ENCODE data around the gene TSPAN32.
"Not testable (repeated sequence)": the region's sequence is repeated elsewhere in the genome, so short reads cannot be mapped to it uniquely, and the experiment has no call there.

Gene TSPAN32

DNA sequence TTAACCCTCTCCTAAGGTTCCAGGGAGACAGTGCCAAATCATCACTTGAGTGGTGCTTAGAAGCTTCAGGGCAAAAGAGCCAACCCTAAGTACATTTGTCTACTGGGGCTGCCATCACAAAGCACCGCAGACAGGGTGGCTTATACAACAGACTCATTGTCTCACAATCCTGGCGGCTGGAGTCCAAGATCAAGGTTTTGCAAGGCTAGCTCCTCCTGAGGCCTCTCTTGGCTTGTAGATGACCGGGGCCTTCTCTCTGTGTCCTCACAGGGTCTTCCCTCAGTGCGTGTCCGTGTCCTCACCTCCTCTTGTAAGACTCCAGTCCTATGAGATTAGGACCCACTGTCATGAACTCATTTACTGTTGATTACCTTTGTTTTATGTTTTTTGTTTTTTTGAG, 41.2 kb downstream of the TSPAN32 start:
- no peak for DNase-seq (ENCODE audit: low read depth in 2 of 2)

DNA sequence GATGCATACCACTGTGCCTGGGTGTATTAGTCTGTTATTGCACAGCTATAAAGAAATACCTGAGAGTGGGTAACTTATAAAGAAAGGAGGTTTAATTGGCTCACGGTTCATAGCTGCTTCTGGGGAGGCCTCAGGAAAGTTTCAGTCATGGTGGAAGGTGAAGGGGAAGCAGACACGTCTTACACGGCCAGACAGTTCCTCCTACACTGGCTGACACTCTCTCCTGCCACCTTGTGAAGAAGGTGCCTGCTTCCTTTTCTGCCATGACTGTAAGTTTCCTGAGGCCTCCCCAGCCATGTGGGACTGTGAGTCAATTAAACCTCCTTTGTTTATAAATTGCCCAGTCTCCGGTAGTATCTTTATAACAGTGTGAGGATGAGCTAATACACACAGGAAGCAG, 41.7 kb downstream of the TSPAN32 start:
- DNase-seq (ENCODE audit: low read depth in 2 of 2): no peak

DNA sequence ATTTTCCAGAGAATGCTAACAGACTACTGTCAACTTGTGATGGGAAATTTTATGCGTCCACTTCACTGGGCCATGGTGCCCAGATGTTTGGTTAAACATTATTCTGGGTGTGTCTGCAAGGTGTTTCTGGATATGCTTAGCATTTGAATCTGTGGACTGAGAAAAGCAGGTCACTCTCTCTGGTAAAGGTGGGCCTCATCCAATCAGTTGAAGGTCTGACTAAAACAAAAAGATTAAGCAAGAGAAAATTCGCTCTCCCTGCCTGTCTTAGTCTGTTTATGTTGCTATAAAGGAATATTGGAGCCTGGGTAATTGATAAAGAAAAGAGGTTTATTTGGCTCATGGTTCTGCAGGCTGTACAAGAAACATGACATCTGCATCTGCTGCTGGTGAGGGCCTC, 43.2 kb downstream of the TSPAN32 start:
- no peak for DNase-seq (ENCODE audit: low read depth in 2 of 2)

DNA sequence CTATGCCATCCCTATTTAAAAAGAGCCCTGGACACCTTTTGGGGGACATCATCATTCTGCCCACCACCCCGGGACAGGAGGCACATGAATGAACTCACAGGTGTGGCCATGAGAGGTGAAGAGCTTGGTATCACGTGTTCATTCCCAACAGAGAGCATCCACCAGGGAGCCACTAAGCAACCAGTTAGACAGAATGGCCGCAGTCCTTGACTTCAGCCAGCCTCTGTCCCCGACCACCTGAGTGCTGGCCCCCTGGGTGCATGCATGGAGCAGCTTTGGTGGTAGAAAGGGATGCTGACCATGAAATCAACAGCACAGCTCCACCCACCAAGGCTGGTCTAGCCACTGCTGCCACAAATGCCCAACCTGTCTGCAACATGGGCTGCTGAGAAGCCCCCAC, 44.2 kb downstream of the TSPAN32 start:
- no peak for DNase-seq (ENCODE audit: low read depth in 2 of 2)

DNA sequence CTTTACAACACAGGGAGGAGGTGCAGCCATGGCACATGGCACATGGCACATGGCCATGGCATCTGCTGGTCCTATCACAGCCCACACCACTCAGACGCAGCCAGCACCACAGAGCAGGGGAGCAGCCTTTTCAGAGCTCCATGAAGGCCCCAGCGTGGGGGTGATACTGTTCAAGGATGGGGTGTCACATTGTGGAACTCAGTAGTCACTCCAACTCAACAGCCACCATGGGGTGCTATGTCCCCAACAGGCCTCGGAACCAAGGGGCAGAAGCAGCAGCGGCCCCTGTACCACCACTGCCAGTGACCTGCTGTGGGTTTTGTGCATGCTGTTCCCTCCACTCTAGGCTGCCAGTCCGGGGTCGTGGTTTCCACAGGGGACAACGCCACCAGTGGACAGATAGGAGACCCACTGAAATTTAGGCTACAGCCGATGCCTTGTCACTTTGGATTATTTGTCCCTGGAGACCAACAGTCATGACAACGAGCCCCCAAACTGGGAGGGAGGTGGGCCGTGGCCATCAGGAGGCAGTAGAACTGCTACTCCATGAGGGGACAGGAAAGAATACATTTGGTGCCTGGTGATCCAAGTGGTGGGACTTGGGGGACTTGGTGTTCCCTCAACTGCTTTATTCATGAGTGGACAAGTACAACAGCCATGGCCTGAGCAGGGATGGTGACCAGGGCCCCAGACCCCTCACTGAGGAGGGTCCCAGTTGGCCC, 44.9 kb downstream of the TSPAN32 start:
- DNase-seq (ENCODE audit: low read depth in 2 of 2): no peak

DNA sequence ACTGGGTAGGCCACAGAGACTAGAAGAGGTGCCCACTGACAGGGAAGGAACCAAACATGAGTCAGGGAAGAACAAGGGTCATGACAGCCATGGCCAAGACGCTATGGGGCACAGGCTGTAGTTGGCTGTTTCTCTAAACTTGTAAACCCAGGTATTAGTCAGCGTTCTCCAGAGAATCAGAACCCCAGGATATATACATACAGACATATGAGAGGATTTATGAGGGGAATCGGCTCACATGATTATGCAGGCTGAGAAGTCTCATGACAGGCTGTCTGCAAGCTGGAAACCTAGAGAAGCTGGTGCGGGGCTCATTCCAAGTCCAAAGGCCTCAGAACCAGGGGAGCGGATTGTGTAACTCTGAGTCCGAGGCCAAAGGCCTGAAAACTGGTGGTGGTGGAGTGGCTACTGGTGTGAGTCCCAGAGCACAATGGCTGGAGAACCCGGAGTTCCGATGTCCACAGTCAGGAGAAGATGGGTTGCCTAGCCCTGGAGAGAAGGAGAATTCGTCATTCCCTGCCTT, 45.6 kb downstream of the TSPAN32 start:
- no peak for DNase-seq (ENCODE audit: low read depth in 2 of 2)

DNA sequence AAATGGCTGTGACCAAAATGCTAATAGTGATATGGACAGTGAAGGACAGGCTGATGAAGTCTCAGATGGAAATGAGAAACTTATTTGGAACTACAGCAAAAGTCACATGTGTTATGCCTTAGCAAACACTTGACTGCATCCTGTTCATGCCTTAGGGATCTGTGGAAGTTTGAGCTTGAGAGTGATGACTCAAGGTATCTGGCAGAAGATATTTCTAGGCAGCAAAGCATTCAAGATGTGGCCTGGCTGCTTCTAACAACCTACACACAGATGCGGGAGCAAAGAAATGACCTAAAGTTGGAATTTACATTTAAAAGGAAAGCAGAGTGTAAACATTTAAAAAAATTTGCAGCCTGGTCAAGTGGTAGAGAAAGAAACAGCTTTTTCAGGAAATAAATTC, 47.2 kb downstream of the TSPAN32 start:
- no peak for DNase-seq (ENCODE audit: low read depth in 2 of 2)

DNA sequence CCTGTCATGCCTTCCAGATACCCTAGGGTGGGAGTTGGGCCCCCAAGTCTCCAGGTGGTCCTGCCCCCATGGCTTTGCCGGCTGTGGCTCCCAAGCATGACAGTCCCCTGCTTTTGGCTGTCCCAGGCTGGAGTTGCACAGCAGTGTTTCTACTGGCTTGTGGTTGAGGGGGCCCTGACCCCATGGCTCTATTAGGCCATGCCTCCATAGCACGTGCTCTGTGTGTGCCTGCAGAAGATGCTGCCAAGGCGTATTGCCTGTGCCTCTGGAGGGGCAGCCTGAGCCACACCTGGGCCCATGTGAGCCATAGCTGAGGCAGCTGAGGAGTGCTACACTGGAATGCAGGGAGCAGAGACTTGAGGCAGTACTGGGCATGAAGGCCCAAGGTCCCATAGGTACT, 49.9 kb downstream of the TSPAN32 start:
- DNase-seq (ENCODE audit: low read depth in 2 of 2): no peak

DNA sequence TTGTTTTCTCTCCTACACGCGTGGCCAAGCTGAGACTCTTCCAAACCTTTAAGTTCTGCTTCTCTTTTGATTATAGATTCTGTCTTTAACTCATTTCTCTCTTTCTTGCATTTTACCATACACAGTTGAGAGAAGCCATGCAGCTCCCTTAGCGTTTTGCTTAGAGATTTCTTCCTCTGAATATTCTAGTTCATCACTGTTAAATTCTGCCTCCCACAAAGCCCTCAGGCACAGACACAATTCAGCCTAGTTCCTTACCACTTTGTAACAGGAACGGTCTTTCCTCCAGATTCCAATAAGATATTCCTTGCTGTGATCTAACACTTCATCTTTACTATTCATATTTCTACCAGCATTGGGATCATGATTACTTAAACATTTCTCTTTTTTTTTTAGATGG, 50.6 kb downstream of the TSPAN32 start:
- DNase-seq (ENCODE audit: low read depth in 2 of 2): no peak

DNA sequence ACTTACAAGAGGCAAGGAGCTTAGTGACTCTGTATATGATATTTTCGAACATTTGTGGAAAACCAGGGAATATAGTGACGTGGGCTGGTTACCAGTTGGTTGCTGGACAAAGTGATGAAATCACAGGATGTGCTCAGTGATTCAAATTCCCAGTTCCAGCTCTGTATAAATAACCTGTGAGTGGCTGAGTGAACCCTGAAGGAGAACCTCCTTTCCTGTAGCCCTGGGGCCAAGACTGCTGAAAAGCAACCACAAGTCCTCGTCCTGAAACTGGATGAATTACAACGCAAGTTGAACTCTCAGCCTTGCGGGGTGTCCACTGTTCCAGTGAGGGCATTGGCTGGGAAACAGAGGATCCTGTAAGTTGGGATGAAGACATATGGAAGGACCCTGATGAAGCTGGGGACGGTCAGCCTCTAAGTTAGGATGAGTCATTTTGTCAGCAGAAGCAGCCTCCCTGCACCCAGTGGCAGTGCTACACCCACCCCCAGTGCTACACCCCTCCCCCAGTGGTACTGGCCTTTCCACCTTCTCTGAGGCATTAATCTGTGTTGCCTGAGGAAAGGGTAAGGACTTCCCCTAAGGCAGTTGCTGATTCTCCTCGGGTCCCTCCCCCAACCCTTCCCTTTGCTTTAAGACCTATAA, 53.3 kb downstream of the TSPAN32 start:
- no peak for DNase-seq (ENCODE audit: low read depth in 2 of 2)

DNA sequence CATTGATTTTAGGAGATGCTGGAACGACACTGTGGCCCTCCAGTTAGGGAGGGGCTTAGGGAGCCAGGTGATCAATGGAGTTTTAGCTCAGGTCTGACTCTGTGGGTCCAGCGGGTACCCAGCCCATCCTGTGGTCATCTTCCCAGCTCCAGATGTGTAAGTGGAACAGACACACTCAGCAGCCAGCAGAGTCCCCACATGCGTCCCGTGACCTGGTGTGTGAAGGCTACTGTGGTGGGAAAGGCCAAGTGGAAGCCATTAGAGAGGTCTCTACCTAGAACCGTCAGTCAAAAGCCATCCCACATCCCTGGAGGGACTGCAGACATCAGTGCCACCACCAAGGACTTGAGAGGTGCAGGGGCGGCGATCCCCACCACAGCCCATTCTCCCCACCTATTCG, 55.4 kb downstream of the TSPAN32 start:
- DNase-seq (ENCODE audit: low read depth in 2 of 2): no peak

DNA sequence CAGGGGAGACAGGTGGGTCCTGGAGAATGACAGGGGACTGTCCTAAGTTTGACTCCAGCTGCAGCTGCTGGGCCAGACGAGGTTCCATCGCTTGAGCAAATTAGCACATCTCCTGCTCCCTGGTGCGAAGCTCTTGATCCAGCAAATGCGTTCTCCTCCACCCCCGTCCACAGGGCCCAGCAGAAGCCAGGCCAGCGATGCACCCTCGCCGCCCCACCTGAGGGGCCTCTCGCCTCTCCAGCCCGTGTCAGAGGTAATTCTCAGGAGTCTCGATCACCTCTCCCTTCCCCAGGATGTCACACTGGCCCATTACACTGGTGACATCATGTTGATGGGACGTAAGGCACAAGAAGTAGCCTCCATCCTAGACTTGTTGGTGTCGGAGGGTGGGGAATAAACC, 55.8 kb downstream of the TSPAN32 start:
- DNase-seq (ENCODE audit: low read depth in 2 of 2): not testable (repeated sequence)

DNA sequence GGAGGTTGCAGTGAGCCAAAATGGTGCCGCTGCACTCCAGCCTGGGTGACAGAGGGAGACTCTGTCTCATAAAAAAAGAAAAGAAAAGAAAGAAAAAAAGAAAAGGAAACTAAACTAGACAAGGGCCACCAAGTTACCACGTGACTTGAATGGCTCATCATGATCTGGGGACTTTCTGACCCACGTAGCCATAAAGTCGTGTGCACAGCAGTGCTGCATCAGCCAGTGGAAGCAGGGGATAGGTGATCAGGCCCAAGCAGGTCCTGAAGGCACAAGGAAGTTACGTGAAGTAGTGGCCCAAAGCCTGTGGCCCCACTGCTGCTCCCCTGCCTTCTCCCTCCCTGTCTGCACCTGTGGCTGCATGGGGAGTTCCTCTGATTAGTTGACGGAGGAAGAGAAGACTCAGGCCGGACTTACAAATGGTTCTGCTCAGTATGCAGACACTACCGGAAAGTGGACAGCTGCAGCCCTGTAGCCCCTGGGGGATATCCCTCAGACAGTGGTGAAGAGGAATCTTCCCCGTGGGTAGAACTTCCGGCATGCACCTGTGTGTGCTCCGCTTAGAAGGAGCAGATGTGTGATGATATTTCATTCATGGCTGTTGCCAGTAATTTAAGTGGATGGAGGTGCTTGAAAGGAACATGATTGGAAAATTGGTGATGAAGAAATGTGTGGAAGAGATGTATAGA, 57.1 kb downstream of the TSPAN32 start:
- DNase-seq (ENCODE audit: low read depth in 2 of 2): no peak

DNA sequence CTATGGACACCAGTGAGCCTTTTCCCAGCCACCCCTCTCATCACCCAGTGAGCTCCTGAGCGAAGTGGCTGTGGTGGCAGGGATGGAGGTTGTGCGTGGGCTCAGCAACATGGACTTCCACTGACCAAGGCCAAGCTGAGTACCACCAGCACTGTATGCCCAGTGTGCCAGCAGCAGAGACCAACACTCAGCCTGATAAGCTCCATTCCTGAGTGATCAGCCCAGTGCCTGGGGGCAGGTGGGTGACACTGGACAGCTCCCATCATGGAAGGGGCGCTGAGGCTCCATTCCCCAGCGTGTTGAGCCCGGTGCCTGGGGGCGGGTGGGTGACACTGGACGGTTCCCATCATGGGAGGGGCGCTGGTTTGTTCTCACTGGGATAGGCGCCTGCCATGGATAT, 57.7 kb downstream of the TSPAN32 start:
- DNase-seq (ENCODE audit: low read depth in 2 of 2): no peak

DNA sequence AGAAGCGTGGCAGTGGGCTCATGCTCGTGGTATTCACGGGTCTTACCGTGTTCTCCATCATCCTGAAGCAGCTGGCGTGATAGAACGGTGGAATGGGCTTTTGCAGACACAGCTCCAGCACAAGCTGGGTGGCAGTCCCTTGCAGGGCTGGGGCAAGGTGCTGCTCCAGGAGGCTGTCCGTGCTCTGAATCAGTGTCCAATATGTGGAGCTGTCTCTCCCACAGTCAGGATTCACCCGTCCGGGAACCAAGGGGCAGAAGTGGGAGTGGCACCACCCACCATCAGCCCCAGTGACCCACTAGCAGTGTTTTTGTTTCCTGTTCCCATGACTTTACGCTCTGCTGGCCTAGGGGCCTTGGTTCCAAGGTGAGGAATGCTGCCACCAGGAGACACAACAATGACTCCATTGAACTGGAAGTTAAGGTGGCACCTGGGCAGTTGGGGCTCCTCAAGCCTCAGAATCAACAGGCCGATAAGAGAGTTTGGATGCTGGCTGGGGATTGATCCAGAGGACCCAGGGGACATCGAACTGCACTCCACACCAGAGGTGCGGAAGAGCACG, 58.3 kb downstream of the TSPAN32 start:
- DNase-seq (ENCODE audit: low read depth in 2 of 2): no peak

DNA sequence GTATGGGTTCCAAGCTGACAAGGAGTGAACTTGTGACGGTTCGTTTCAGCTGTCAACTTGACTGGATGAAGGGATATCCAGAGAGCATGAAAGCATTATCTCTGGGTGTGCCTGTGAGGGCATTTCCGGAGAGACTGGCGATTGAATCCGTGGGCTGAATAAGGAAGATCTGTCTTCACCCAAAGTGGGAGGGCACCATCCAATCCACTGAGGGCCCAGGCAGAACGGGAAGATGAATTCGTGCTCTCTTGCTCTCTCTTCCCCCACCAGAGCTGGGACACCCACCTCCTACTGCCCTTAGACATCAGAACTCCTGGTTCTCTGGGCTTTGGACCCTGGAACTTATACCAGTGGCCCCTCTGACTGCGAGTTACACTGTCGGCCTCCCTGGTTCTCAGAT, 59.8 kb downstream of the TSPAN32 start:
- DNase-seq (ENCODE audit: low read depth in 2 of 2): no peak

DNA sequence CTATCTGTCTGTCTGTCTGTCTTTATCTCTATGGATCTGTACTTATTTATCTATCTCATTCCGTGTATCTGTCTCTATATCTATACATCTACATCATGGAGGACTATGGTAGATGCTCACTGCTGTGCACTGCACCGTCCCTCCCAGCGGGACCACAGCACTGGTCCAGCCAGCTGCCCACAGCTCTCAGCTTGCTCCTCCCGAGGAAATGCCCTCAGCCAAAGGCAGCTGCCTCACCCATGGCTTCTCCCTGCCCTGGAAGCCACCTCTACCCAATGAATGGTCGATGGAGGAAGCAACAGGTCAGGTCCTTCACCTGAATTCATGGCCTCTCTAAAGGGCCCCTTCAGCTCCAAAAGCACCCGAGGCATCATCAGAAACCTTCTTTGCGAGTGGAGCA, 60.6 kb downstream of the TSPAN32 start:
- no peak for DNase-seq (ENCODE audit: low read depth in 2 of 2)

DNA sequence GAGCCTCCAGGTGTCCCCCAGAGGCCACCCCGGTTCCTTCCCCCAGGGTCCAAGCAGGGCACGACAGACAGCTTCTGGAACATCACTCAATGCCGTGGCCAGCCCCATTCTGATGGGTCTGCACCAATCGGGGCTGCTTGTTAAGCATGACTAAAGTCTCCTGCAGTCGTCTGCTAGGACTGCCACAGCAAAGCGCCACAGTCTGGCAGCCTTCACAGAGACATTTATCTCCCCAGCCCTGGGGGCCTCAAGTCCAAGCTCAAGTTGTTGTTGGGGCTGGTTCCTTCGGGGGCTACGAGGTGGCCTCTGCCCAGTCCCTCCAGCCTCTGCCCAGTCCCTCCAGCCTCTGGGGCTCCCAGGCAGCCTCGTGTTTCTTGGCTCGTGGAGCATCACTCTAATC, 61.3 kb downstream of the TSPAN32 start:
- DNase-seq (ENCODE audit: low read depth in 2 of 2): no peak

DNA sequence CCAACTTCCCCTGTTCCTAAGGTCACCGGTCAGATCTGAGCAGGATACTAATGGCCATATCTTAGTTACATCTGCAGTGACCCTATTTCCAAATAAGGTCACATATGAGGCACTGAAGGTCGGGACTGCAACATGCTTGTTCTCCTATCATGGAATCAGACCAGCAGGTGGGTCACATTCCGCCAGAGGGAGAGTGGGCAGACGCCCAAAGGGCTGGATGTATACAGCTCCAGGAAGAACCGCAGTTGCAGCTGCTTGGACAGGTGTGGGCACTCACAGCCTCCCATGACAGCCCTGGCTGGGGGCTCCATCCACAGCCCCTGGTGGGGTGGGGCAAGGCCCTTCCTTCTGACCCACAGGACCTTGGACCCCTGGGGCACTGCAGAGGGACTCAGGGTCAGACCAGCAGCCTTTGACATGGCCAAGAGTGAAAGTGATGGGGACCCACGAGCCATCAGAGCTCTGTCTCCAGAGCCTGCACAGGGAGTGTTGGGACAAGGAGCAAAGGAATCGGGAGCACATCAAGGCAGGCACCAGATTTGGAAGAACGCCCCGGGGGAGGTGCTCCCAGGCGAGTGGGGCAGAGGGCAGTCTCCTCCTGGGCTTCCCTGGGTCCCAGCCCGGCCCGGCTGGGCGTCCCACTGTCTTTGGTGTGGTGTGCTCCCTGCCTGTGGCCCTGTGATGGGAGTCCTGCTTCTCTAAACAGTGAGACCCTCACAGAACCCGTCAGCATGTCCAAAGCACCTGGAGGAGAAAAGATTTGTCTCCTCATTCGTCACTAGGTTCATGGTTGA, 62.0 kb downstream of the TSPAN32 start:
- DNase-seq (ENCODE audit: low read depth in 2 of 2): no peak

DNA sequence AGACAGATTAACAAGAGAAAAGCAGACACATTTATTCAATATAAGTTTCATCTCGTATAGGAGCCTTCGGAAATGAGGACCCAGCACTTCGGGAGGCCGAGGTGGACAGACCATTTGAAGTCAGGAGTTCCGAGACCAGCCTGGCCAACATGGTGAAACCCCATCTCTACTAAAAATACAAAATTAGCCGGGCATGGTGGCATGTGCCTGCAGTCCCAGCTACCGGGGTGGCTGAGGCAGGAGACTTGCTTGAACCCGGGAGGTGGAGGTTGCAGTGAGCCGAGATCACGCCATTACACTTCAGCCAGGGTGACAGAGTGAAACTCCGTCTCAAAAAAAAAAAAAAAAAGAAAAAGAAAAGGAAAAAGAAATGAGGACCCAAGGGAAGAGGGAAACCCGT, 62.6 kb downstream of the TSPAN32 start:
- DNase-seq (ENCODE audit: low read depth in 2 of 2): not testable (repeated sequence)

DNA sequence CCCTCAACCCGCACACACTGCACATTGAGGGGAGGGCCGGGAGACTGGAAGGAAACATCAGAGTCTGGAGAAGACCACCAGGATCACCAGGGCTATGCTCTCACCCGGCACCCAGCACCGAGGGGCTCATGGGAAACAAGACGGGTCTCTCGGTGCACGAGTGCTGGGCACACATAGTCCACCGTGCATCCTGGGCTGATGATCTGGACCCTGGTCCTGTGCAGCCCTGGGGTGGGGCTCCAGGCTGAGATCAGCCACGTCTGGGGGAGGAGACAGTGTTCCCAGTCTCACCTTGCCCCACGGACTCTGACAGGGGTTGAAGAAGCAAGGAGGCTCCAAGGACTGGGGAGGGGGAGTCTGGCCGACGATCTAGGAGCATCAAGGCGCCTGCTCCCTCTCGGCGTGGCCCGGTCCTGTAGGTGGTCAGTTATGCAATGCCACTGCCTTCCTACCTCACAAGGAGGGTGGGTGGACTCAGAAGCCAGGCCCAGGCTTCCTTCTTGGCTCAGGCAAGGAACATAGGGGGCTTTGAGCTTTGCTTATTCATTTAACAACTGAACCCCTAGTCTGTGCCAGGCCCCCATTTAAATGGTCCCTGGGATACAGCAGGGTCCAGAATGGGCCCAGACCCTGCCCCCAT, 63.9 kb downstream of the TSPAN32 start:
- DNase-seq (ENCODE audit: low read depth in 2 of 2): no peak

All from activated CD4-positive, alpha-beta T cell treated with anti-CD3 and anti-CD28 coated beads for 24 hours (primary cell).